Endothelial cell of umbilical vein (primary cell): ENCODE results near the gene IGF1. TPM values are rescaled to one million over a fixed set of nuclear protein-coding genes. Genes with fewer than 3 reads are reported as not detected.

Experiments
- BruUV-seq: library from RNA; stranded (reverse); fragments of 400-500 nt; replicated peaks from 2 replicates; lab custom pipeline; 2021; lab: Mats Ljungman, UMichigan
- CTCF ChIA-PET: fragments of 300-600, 350-600 bp; sonication (Branson Sonifier 250); formaldehyde crosslinking; loops from one replicate; lab custom pipeline; 2021; ENCODE audit warnings: antibody characterized with exemption, inconsistent platforms; lab: Charles Lee
- POLR2A ChIA-PET: fragments of 300-600, 350-600 bp; sonication (Branson Sonifier 250); formaldehyde crosslinking; loops from one replicate; lab custom pipeline; 2021; ENCODE audit warnings: antibody characterized with exemption, inconsistent platforms; lab: Charles Lee
- DNase-seq: peaks from one replicate; pipeline ENCODE4 v3.0.0-alpha.2; 2011; ENCODE audit warnings: low read depth, low spot score
- FAIRE-seq: peaks from 2 replicates; lab custom pipeline; 2011; peaks lifted over from hg19 to GRCh38; lab: Jason Lieb, UNC
- H2AFZ ChIP-seq: 2 replicates; pipeline ENCODE4 v1.6.0; 2012; ENCODE audit warnings: low read depth, low read length, control low read depth, inconsistent platforms
- H3K27ac ChIP-seq: 2 replicates; pipeline ENCODE4 v1.5.1; 2011; ENCODE audit warnings: low read depth, mild to moderate bottlenecking, control low read depth, low read length, moderate library complexity; ENCODE audit not compliant: insufficient read depth
- H3K27me3 ChIP-seq, 2 experiments: 2 replicates each; pipeline versions ENCODE4 v1.6.0 to v1.6.1; 2011; ENCODE audit warnings: low read length in 2 of 2, mixed read lengths in 1 of 2; ENCODE audit not compliant: control insufficient read depth in 2 of 2, insufficient read depth in 2 of 2
- H3K36me3 ChIP-seq, 2 experiments: 2 replicates in 1 of 2; 3 replicates in 1 of 2; pipeline ENCODE4 v1.5.1; 2011; ENCODE audit warnings: low read length in 2 of 2, mild to moderate bottlenecking in 1 of 2, moderate library complexity in 1 of 2; ENCODE audit not compliant: control insufficient read depth in 2 of 2, insufficient read depth in 2 of 2; ENCODE audit errors: extremely low read depth in 1 of 2
- H3K4me1 ChIP-seq: 3 replicates; pipeline ENCODE4 v1.5.1; 2011; ENCODE audit warnings: mild to moderate bottlenecking, low read length; ENCODE audit not compliant: control insufficient read depth, insufficient read depth; ENCODE audit errors: extremely low read depth
- H3K4me2 ChIP-seq: 2 replicates; pipeline ENCODE4 v1.6.1; 2011; ENCODE audit warnings: low read length, control low read depth, mixed read lengths; ENCODE audit not compliant: insufficient read depth
- H3K4me3 ChIP-seq, 3 experiments: fragments of 200-600 bp in 1 of 3; sonication (generic), shearing (Covaris generic) in 1 of 3; replicated peaks in 1 of 3; 2 replicates each; pipeline ENCODE4 v1.5.1; 2011 to 2016; ENCODE audit warnings: control low read depth in 3 of 3, low read length in 3 of 3, mild to moderate bottlenecking in 2 of 3, inconsistent platforms in 1 of 3, low read depth in 1 of 3, moderate library complexity in 1 of 3; ENCODE audit not compliant: insufficient read depth in 1 of 3
- H3K79me2 ChIP-seq: 2 replicates; pipeline ENCODE4 v1.6.0; 2012; ENCODE audit warnings: low read length, inconsistent platforms; ENCODE audit not compliant: control insufficient read depth, insufficient read depth
- H3K9ac ChIP-seq: replicated peaks from 2 replicates; pipeline ENCODE3; 2011; ENCODE audit warnings: low read length, control low read depth; ENCODE audit not compliant: insufficient read depth; ENCODE audit errors: extremely low read depth
- H3K9me1 ChIP-seq: replicated peaks from 3 replicates; pipeline ENCODE4 v1.6.0; 2011; ENCODE audit warnings: mild to moderate bottlenecking, low read length; ENCODE audit not compliant: control insufficient read depth, insufficient read depth; ENCODE audit errors: extremely low read depth
- H3K9me3 ChIP-seq: replicated peaks from 2 replicates; pipeline ENCODE4 v1.5.1; 2012; ENCODE audit warnings: low read length, inconsistent platforms; ENCODE audit not compliant: control insufficient read depth, insufficient read depth
- H4K20me1 ChIP-seq: replicated peaks from 2 replicates; pipeline ENCODE3; 2011; ENCODE audit warnings: mild to moderate bottlenecking, low read length; ENCODE audit not compliant: control insufficient read depth, insufficient read depth; ENCODE audit errors: extremely low read depth
- EZH2 ChIP-seq: IDR thresholded peaks from 2 replicates; pipeline ENCODE4 v1.6.1; 2012; ENCODE audit warnings: borderline replicate concordance, low read depth, mild to moderate bottlenecking, moderate library complexity, low read length, inconsistent platforms; ENCODE audit not compliant: severe bottlenecking
- FOS ChIP-seq: IDR thresholded peaks from 2 replicates; pipeline ENCODE4 v1.6.1; 2011; ENCODE audit warnings: mild to moderate bottlenecking, low read length, moderate library complexity, borderline replicate concordance; ENCODE audit not compliant: insufficient read depth
- GATA2 ChIP-seq: IDR thresholded peaks from 2 replicates; pipeline ENCODE4 v1.7.0; 2011; ENCODE audit warnings: low read depth, mild to moderate bottlenecking, moderate library complexity, mixed read lengths, low read length; ENCODE audit not compliant: insufficient read length, insufficient read depth
- JUN ChIP-seq: IDR thresholded peaks from 2 replicates; pipeline ENCODE4 v1.6.1; 2011; ENCODE audit warnings: borderline replicate concordance, low read depth; ENCODE audit not compliant: insufficient read length, insufficient read depth
- MYC ChIP-seq: IDR thresholded peaks from one replicate; pipeline ENCODE4 v1.6.1; 2011; ENCODE audit warnings: mild to moderate bottlenecking, low read depth, low read length
- POLR2A ChIP-seq: IDR thresholded peaks from 2 replicates; pipeline ENCODE4 v1.6.1; 2012; ENCODE audit warnings: low read depth, mild to moderate bottlenecking, control low read depth, low read length
- POLR2AphosphoS5 ChIP-seq: IDR thresholded peaks from 2 replicates; pipeline ENCODE4 v1.6.1; 2012; ENCODE audit warnings: low read depth, mild to moderate bottlenecking, control low read depth, low read length, moderate library complexity; ENCODE audit not compliant: insufficient read depth
- dilution Hi-C: fragments of 300-500 bp; cut with MboI; formaldehyde crosslinking; loops from one replicate; pipeline ENCODE4 v1.15.0; 2019; ENCODE audit warnings: low sequenced_read_pairs; ENCODE audit not compliant: extremely low pct_ligation_motif_present
- intact Hi-C: fragments of 100-400 bp; cut with micrococcal nuclease; formaldehyde crosslinking; loops from one replicate; pipeline ENCODE4 v1.10.0; 2022
- polyA plus RNA-seq, 4 experiments: library from polyadenylated mRNA; depleted of rRNA in 3 of 4; stranded (reverse) in 3 of 4; unstranded in 1 of 4; fragments of >200 nt; gene quantifications; 2 replicates each; pipeline versions ENCODE4 v1.2.1 to v1.2.3, GENCODE V29; 2011 to 2012; ENCODE audit warnings: missing spikeins in 1 of 4
- total RNA-seq: library from RNA; stranded (reverse); gene quantifications from 2 replicates; pipeline ENCODE4 v1.2.3, GENCODE V29; 2021
- TF ChIP-seq, protein P1 (sequence below), 2 donors: IDR thresholded peaks; 1 replicate in 1 of 2; 2 replicates in 1 of 2; pipeline ENCODE4 v1.5.1; 2011; ENCODE audit warnings: low read length in 2 of 2, mild to moderate bottlenecking in 2 of 2, moderate library complexity in 2 of 2, control low read depth in 1 of 2, inconsistent platforms in 1 of 2, low read depth in 1 of 2; ENCODE audit not compliant: insufficient read depth in 1 of 2; ENCODE audit errors: extremely low read depth in 1 of 2
- TF ChIP-seq, protein P2 (sequence below): IDR thresholded peaks from 2 replicates; pipeline ENCODE4 v1.6.1; 2011; ENCODE audit not compliant: insufficient read depth, insufficient read length

IGF1 gene
- total and polyA plus RNA-seq, 2 donors (not counting 3 experiments of a cell fraction or from before 2014, with no cell fraction given), result 0.10 TPM; not detected in 1

DNA sequence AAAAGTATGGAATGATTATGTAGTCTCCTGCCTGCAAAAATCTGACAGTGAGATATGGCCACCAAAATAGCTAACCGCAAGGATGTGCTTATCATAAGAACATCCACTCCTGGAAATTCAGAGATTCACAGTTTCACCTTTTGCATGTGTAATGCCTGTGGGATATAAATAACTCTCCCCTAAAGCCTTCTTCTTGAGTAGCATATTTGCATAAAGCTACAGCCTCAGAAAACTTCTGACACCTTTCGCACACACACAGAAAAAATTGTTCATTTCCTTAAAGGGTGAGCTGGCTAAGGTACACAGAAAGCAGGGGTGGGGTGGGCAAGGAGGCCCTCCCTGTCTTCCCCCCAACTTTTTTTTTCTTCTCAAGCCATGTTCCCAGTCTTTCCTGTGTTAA, 3.1 kb upstream of the IGF1 start:
- H4K20me1 ChIP-seq, result no peaks in the 10 kb centered on the region
- H3K27ac ChIP-seq, result no peak overlapping the region
- dilution Hi-C loops (no loop called here), intact Hi-C loops (loop anchor here (10.0 kb wide), 1 partner anchor 221 kb away; no protein-coding TSS in a partner anchor)
- H3K79me2 ChIP-seq, result no peaks in the 10 kb centered on the region
- FAIRE-seq (no peak), DNase-seq (no peak)
- no peak for TF ChIP-seq POLR2A
- TF ChIP-seq MYC, result no peak
- TF ChIP-seq, protein P1, sequence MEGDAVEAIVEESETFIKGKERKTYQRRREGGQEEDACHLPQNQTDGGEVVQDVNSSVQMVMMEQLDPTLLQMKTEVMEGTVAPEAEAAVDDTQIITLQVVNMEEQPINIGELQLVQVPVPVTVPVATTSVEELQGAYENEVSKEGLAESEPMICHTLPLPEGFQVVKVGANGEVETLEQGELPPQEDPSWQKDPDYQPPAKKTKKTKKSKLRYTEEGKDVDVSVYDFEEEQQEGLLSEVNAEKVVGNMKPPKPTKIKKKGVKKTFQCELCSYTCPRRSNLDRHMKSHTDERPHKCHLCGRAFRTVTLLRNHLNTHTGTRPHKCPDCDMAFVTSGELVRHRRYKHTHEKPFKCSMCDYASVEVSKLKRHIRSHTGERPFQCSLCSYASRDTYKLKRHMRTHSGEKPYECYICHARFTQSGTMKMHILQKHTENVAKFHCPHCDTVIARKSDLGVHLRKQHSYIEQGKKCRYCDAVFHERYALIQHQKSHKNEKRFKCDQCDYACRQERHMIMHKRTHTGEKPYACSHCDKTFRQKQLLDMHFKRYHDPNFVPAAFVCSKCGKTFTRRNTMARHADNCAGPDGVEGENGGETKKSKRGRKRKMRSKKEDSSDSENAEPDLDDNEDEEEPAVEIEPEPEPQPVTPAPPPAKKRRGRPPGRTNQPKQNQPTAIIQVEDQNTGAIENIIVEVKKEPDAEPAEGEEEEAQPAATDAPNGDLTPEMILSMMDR (IDR thresholded peaks at IDR 0.05; ENCODE audit: extremely low read depth in 1 of 2, insufficient read depth in 1 of 2, low read depth in 1 of 2, low read length in 2 of 2), result no peak
- TF ChIP-seq POLR2AphosphoS5, result no peak
- no peak for TF ChIP-seq EZH2
- no peak for TF ChIP-seq FOS
- TF ChIP-seq, protein P2, sequence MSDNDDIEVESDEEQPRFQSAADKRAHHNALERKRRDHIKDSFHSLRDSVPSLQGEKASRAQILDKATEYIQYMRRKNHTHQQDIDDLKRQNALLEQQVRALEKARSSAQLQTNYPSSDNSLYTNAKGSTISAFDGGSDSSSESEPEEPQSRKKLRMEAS, result no peak
- no peak for TF ChIP-seq GATA2
- TF ChIP-seq JUN, result no peak
- H3K36me3 ChIP-seq, result no peaks in the 10 kb centered on the region
- H3K27me3 ChIP-seq, result no peaks in the 10 kb centered on the region
- no peak overlapping the region for H3K9ac ChIP-seq
- H3K9me1 ChIP-seq, result no peaks in the 10 kb centered on the region
- POLR2A ChIA-PET, result no interaction called here
- H3K4me2 ChIP-seq, result no peak overlapping the region
- no peaks in the 10 kb centered on the region for H3K9me3 ChIP-seq
- no peak overlapping the region for H3K4me3 ChIP-seq
- H3K4me1 ChIP-seq, result peaks cover 12% of the 10 kb centered on the region
- BruUV-seq, result no TSS peak
- no peak overlapping the region for H2AFZ ChIP-seq
- CTCF ChIA-PET, result interaction anchor here (0.7 to 4.5 kb wide), 18 partner anchors 12 to 710 kb away, joined by 3 to 103 read pairs (median 10); no protein-coding TSS in a partner anchor
